Vagina (tissue), 2 donors: ENCODE results near the gene PLIN5. TPM values are rescaled to one million over a fixed set of nuclear protein-coding genes. Genes with fewer than 3 reads are reported as not detected.

ENCODE experiments used
- DNase-seq, 2 donors: peaks; one replicate each; pipeline ENCODE4 v3.0.0-alpha.2; 2017; ENCODE audit errors: extremely low spot score in 2 of 2
- H3K27ac ChIP-seq: fragments of 200-600 bp; sonication (generic); one replicate; pipeline ENCODE4 v1.5.1; 2019
- H3K27me3 ChIP-seq: fragments of 200-600 bp; sonication (generic); one replicate; pipeline ENCODE4 v1.5.1; 2019
- H3K36me3 ChIP-seq, 2 donors: fragments of 200-600 bp; sonication (generic); one replicate each; pipeline ENCODE4 v1.5.1; 2017 to 2019
- H3K4me1 ChIP-seq: fragments of 200-600 bp; sonication (generic); one replicate; pipeline ENCODE4 v1.5.1; 2019
- H3K4me3 ChIP-seq, 2 donors: fragments of 200-600 bp; sonication (generic); 1 replicate in 1 of 2; 2 replicates in 1 of 2; pipeline ENCODE4 v1.5.1; 2016 to 2019
- H3K9me3 ChIP-seq: fragments of 200-600 bp; sonication (generic); one replicate; pipeline ENCODE4 v1.5.1; 2019
- POLR2A ChIP-seq, 2 donors: fragments of 450-650 bp; IDR thresholded peaks; one replicate each; pipeline ENCODE4 v1.6.1; 2017; ENCODE audit warnings: antibody characterized with exemption in 2 of 2, mild to moderate bottlenecking in 2 of 2, moderate library complexity in 2 of 2
- POLR2AphosphoS5 ChIP-seq, 2 donors: sonication (generic); formaldehyde crosslinking; IDR thresholded peaks; one replicate each; pipeline ENCODE4 v1.9.0; 2017; ENCODE audit warnings: antibody characterized with exemption in 2 of 2, mild to moderate bottlenecking in 2 of 2, low read depth in 1 of 2; ENCODE audit not compliant: insufficient read depth in 1 of 2
- intact Hi-C: fragments of 100-400 bp; cut with DNase I; formaldehyde crosslinking; loops from one replicate; pipeline ENCODE4 v1.15.1; 2023
- total RNA-seq: library from RNA; depleted of rRNA; stranded (reverse); fragments of >200 nt; gene quantifications from one replicate; pipeline ENCODE4 v1.2.3, GENCODE V29; 2016
- TF ChIP-seq, protein P1 (sequence below), 3 experiments: fragments of 450-650 bp in 2 of 3; fragments of 200-600 bp in 1 of 3; sonication (generic) in 1 of 3; IDR thresholded peaks; one replicate each; pipeline ENCODE4 v1.5.1; 2017 to 2019; ENCODE audit warnings: antibody characterized with exemption in 3 of 3, mild to moderate bottlenecking in 2 of 3, moderate library complexity in 2 of 3

The PLIN5 gene
- total RNA-seq, 1 donor from 2014 or later, result 8.8 TPM

DNA sequence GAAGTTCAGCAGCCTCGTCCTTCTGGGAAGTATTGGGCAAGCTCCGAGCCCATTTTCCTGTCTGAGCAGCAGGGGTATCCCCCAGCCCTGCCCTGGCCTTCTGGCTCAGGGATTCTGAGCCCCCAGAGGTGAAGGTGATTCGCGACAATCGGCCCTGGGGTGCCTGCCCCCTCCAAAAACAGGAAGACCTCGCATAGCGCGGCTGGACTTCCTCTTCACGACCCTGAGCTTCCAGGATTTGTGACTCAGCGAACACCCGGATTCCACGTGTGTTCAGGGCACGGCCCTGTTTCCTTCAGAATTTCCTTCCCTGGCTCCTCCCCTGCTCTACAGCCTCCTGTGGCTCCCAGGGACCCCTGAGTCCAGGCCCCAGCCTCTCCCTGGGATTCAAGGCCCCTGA lies 24.5 kb upstream of the PLIN5 start, which contains the start of gene SEMA6B:
SEMA6B (minus strand) TSS at position 116 of the 400 bp plus-strand sequence. CDS start 1,227 bp downstream, outside the sequence.
- H3K4me1 ChIP-seq, result no peaks in the 10 kb centered on the region
- H3K4me3 ChIP-seq, result peak within 1 kb of the TSS; percentile 25 to 26
- no peaks in the 10 kb centered on the region for H3K27me3 ChIP-seq
- no peaks in the 10 kb centered on the region for H3K36me3 ChIP-seq
- DNase-seq, result no peak
- TF ChIP-seq, protein P1, sequence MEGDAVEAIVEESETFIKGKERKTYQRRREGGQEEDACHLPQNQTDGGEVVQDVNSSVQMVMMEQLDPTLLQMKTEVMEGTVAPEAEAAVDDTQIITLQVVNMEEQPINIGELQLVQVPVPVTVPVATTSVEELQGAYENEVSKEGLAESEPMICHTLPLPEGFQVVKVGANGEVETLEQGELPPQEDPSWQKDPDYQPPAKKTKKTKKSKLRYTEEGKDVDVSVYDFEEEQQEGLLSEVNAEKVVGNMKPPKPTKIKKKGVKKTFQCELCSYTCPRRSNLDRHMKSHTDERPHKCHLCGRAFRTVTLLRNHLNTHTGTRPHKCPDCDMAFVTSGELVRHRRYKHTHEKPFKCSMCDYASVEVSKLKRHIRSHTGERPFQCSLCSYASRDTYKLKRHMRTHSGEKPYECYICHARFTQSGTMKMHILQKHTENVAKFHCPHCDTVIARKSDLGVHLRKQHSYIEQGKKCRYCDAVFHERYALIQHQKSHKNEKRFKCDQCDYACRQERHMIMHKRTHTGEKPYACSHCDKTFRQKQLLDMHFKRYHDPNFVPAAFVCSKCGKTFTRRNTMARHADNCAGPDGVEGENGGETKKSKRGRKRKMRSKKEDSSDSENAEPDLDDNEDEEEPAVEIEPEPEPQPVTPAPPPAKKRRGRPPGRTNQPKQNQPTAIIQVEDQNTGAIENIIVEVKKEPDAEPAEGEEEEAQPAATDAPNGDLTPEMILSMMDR (IDR thresholded peaks at IDR 0.05), result no peak
- TF ChIP-seq POLR2A (IDR thresholded peaks at IDR 0.05), result no peak
- peak; percentile 40 to 75 for TF ChIP-seq POLR2AphosphoS5 (IDR thresholded peaks at IDR 0.05; ENCODE audit: insufficient read depth in 1 of 2, low read depth in 1 of 2)
- no peaks in the 10 kb centered on the region for H3K9me3 ChIP-seq
- no peak within 1 kb of the TSS for H3K27ac ChIP-seq
- intact Hi-C loops, result no loop called here

DNA sequence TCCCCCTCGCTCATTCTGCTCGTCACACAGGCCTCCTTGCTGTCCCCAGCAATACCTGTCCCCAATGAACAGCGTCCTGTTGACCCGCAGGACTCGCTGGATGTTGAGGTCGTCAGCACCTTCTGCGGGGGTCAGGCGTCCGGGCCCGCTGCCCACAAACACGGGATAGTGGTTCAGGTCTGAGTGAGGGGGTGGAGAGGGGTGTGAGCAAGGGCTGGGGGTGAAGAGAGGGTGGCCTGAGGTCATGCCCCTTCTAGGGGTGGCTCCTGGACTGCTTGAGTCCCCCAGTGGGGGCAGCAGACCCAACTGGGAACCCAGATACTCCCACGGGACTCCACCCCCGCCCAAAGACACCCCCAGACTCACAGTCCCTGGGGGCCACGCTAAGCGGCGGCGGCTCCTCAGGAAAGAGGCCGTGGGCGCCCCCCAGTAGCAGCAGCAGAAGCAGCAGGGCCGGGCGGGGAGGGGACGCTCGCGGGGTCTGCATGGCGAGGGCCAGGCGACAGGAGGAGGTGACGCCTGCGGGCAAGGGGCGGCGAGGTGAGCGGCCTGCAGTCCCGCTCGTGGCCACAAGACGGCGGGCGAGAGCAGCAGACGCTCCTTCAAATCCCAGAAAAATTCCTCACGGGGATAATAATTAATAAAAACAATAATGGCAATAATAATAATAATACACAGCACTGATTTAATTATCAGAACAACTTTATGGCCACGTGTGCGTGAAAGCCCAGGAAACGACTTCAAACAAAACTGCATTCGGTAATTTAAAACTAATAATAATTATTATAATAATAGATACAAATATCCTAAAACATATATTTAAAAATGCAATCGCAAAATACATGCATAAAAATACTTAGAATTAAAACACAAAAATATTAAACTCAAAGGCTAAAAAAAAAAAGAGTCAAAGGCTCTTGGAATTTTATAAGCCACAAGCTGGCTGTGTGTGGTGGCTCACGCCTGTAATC lies 23.2 kb upstream of the PLIN5 start:
- Histone ChIP-seq H3K9me3 (no peaks in the 10 kb centered on the region), H3K27me3 (no peaks in the 10 kb centered on the region), H3K4me3 (peak overlapping the region in 1 of 2 donors; percentile 25), H3K4me1 (no peaks in the 10 kb centered on the region), H3K27ac (no peak overlapping the region), H3K36me3 (no peaks in the 10 kb centered on the region)
- no peak for DNase-seq
- intact Hi-C loops, result no loop called here
- TF ChIP-seq POLR2A (IDR thresholded peaks at IDR 0.05), result no peak
- TF ChIP-seq, protein P1 (IDR thresholded peaks at IDR 0.05), result peak; percentile 74 to 95 (median 89)
- TF ChIP-seq POLR2AphosphoS5 (IDR thresholded peaks at IDR 0.05; ENCODE audit: insufficient read depth in 1 of 2, low read depth in 1 of 2), result peak in 1 of 2 donors; percentile 23

DNA sequence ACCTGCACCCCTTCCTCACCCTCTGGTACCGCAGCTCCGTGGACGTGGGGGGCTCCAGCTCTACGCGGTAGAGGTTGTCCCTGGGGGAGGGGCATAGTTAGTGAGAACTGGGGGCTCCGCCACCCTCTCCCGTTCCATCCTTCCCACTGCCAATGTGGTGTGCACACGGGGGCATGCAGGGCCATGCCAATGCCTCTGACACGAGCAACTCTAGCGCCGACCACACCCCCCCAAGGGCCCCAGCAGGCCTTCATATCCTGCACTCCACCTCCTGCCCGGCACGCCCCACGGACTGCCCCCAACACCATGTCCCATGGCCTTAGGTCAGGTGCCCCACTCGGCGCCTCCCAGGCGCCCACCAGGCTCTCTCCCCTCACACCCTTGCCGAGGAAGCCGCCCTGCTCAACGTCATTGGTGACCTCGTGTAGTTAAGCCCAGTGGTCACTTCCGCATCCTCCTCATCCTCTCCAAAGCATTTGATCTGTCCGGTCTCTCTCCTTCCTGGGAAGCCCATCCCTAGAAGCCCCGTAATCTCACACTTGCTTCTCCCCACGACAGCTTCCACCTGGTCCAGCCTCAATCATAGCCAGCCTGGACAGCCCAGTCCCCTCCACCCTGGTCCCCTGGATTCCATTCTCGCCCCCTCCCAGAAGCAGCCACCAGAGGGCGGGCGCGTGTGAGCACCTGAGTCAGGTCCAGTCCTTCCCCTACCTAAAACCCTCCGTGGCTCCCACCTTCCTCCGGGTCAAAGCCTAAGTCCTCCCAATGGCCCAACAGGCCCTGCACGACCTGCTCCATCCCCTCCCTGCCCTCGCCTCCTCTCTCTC lies 22.3 kb upstream of the PLIN5 start:
- no peaks in the 10 kb centered on the region for H3K36me3 ChIP-seq
- H3K4me3 ChIP-seq, result no peak overlapping the region
- no peak overlapping the region for H3K27ac ChIP-seq
- no peaks in the 10 kb centered on the region for H3K4me1 ChIP-seq
- intact Hi-C loops, result no loop called here
- TF ChIP-seq POLR2A (IDR thresholded peaks at IDR 0.05) (no peak), POLR2AphosphoS5 (IDR thresholded peaks at IDR 0.05; ENCODE audit: insufficient read depth in 1 of 2, low read depth in 1 of 2) (no peak)
- TF ChIP-seq, protein P1 (IDR thresholded peaks at IDR 0.05), result no peak
- no peak for DNase-seq
- no peaks in the 10 kb centered on the region for H3K27me3 ChIP-seq
- no peaks in the 10 kb centered on the region for H3K9me3 ChIP-seq

DNA sequence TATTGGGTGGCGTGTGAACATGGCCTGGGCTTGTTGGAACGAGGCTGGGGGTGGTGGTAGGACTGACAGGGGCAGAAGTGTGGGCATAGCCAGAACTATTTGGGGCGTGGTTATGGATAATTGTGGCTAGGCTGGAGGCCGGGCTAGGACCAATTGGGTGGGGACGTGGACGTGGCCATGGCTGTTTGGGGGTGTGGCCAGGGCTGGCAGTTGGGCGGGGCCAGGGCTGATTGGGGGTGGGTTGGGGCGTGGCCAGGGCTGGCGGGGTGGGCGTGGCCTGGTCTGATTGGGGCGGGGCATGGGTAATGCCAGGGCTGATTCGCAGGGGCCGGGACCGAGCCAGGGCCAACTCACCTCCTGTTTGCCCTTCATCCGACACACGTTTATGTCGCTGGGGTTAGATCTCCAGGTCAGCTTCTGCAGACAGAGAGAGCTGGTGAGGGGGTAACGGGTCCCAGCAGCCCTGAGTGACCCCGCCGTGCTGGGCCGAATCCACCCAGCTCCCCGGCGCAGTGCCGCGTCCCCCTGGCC lies 21.6 kb upstream of the PLIN5 start:
- DNase-seq, result no peak
- H3K36me3 ChIP-seq, result no peaks in the 10 kb centered on the region

More for the DNA sequence above, 21.6 kb upstream of the PLIN5 start:
- Histone ChIP-seq H3K4me1 (no peaks in the 10 kb centered on the region), H3K27me3 (no peaks in the 10 kb centered on the region), H3K9me3 (no peaks in the 10 kb centered on the region), H3K27ac (no peak overlapping the region), H3K4me3 (no peak overlapping the region)
- intact Hi-C loops, result no loop called here
- TF ChIP-seq, protein P1 (IDR thresholded peaks at IDR 0.05), result no peak
- TF ChIP-seq POLR2AphosphoS5 (IDR thresholded peaks at IDR 0.05; ENCODE audit: insufficient read depth in 1 of 2, low read depth in 1 of 2) (no peak), POLR2A (IDR thresholded peaks at IDR 0.05) (no peak)
